ENCODE results near the gene TXNDC8.
"Not testable (repeated sequence)": the region's sequence is repeated elsewhere in the genome, so short reads cannot be mapped to it uniquely, and the experiment has no call there.

TXNDC8 gene

DNA sequence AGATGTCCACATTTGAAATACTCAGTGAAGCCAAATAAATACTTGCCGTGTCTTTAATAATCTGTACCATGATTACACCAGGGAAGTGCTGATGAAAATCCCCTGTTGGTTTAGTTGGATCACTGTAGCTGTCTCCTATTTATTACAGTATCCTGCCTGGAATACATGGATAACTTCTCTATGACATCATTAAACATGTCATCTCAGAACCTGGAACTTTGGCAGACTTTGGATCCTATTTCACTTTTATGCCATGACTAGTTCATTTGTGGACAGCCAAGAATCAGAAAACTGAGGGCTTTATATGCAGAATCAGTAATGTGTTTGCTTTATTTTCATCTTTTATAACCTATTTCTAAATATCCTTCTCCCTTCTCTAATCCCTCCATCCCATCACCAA, at the start of gene TXNDC8:
TSS of gene TXNDC8 (minus strand) at position 137 of the 400 bp plus-strand sequence.
- no peak for DNase-seq

- no peak for DNase-seq
Measured at GRCh38 chr9:110383491-110383890, 45.8 kb upstream of the TXNDC8 start.

- no peak for DNase-seq
Measured at GRCh38 chr9:110382731-110383130, 45.1 kb upstream of the TXNDC8 start.

DNA sequence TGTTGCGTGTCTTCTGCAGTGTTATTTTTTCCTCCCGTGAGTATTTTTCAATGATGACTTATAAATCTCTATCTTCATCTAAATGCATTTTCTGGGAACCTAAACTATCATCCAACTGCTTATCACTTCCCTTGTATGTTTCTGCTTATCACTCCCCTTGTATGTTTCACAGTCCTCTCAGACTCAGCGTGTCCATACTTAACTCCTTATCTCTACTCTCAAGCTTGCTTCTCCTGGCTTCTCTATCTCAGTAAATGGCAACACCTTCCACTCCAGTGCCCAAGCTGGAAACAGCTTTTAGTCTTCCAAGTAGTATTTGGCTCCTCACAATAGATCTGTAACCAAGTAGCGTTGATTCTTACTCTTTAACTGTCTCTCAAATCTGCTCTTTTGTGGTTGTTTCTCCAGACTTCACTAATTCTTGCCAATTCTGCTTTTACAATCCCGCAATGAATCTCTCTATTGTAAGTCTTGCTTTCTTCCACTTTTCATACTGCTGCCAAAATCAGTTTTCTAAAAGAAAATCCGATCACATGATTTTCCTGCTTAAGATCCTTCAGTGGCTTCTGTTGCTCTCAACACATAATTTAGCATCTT, 33.8 kb upstream of the TXNDC8 start:
- no peak for DNase-seq

DNA sequence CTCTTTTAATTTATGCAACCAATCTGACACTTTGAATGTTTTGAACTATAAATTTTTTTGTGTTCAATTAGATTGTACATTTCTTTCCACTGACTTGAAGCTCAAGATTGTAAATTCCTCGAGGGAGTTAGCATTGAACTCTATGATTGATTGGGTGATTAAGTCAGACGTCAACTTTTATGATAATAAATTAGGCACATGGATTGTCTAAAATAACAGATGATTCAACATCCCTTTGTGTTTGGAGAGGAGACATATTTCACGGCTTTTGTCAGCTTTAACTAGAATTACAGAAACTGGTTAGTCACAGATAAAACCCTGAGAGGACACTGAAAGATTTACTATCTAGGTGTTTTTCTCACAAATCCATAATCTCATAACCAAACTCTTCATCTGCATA, 32.7 kb upstream of the TXNDC8 start:
- no peak for DNase-seq

DNA sequence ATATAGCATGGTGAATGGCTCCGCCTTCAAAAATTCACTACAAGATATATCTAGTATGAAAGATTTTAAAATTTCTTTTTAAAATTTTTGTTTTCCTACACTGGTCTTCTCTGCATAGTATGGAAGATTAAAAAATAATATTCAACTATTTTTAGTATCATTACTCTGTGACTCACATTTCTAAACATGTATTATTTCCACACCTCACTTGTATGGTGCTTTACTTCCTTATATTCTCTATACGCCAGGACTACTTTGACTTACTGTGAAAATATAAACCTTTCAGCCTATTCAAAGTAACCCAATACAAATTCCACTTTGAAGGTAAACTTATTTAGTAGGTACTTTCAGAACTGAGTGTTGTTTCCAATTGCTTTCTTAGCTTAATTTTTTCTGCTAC, 26.8 kb upstream of the TXNDC8 start:
- no peak for DNase-seq

GRCh38 chr9:110358992-110359391, 21.3 kb upstream of the TXNDC8 start:
- DNase-seq, result not testable (repeated sequence)

DNA sequence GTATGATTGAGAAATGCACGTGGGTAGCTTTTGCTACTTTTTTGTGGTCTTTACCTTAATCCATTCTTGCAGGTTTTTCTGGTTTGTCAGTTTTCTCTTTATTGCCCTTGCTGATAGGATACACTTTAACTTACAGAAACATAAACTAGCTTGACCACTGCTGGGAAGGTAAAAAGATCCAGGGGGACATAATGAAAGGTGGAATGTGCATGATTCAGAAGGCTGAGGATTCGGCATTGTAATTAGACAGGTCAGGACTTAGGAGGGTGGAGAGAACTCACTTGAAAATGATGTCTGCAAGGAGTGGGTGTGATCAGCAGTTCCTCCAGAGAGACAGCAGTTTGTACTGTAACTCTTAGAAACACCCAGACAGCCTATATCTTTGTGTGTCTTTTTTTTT, 19.8 kb upstream of the TXNDC8 start:
- DNase-seq, result no peak

GRCh38 chr9:110356639-110357395, 19.2 kb upstream of the TXNDC8 start:
- no peak for DNase-seq

- no peak for DNase-seq
Measured at GRCh38 chr9:110355911-110356310, 18.2 kb upstream of the TXNDC8 start.

DNA sequence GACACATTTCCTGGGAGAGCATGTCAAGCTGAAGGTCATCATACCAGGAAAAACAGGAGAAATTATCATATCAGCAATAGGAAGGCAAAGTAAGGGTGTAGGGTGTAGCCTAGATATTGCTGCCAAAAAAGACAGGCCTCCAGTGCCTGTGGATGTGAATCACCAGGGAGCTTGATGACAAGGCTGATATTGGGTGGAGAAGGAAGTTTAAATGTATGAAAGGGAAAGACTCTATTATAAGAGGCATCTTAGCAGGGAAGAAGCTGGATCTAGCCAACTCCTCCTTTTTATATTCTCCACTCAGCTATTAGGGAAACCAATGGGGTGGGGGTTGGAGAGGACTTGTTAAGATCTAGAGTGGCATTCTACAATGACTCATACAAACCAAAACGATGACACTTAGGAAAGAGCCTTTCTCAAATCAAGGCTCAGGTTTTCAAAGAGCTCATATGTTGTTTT, 13.4 kb upstream of the TXNDC8 start:
- DNase-seq, result no peak

- no peak for DNase-seq
Measured at GRCh38 chr9:110346325-110346724, 8.7 kb upstream of the TXNDC8 start.

DNA sequence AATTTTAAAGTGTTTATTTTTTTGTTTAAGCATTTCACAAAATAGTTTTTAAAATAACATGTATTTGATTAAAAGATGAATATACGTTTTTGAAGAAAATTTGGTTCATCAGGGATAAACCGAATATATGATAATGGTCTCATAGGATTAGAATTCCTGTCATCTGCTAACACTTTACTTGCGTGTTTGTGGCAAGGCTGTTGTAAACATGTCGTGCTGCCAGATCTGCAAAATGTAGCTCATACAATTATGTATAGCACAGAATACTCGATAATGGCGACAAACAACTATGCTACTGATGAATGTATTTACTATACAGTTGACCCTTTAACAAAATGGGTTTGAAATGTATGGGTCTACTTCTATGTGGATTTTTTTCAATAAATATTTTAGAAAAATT, 7.2 kb upstream of the TXNDC8 start:
- no peak for DNase-seq

GRCh38 chr9:110343551-110343950, 5.9 kb upstream of the TXNDC8 start:
- no peak for DNase-seq

- no peak for DNase-seq
Measured at GRCh38 chr9:110340306-110340705, 2.6 kb upstream of the TXNDC8 start.

DNA sequence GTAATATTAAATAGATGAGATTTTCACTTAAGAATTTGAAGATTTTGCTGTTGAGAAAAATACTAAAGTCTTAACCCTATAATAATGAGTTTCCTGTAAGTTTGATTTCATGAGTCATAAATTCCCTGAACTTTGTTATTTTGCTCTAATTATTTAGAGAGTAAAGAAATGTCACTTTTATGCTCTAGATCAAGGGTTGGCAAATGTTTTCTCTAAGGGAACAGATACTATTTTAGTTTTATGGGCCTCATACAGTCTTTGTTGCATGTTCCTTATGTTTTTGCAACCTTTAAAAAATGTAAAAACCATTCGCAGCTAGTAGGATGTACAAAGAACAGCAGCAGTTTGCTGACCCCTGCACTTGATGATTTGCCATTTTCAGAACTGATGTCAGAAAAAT, 480 bp upstream of the TXNDC8 start:
- no peak for DNase-seq

GRCh38 chr9:110336363-110336762, 1.3 kb downstream of the TXNDC8 start:
- no peak for DNase-seq

GRCh38 chr9:110334871-110335270, 2.8 kb downstream of the TXNDC8 start:
- no peak for DNase-seq

GRCh38 chr9:110334183-110334582, 3.5 kb downstream of the TXNDC8 start:
- no peak for DNase-seq

DNA sequence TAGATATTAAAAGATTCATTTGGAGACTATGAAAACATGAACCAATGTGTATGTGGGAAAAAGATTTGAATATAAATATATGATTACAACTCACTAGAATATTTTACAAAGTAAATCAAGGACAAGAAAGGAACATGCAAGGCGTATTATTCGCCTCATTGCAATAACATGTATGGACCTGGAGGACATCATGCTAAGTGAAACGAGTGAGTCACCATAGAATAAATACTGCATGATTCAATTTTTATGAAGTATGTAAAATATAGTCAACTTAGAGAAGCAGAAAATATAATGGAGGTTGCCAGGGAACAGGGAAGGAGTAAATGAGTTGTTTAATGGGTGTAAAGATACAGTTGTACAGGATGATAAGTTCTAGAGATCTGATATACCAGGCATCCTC, 4.9 kb downstream of the TXNDC8 start:
- no peak for DNase-seq

- DNase-seq, result no peak
Measured at GRCh38 chr9:110330484-110331105, 7.1 kb downstream of the TXNDC8 start.

- DNase-seq, result peak; percentile 2
Measured at GRCh38 chr9:110329639-110330230, 7.9 kb downstream of the TXNDC8 start.

- DNase-seq, result no peak
Measured at GRCh38 chr9:110328763-110329162, 8.9 kb downstream of the TXNDC8 start.

GRCh38 chr9:110327716-110328115, 9.9 kb downstream of the TXNDC8 start:
- no peak for DNase-seq
